ENCODE results near the gene SFSWAP. TPM values are rescaled to one million over a fixed set of nuclear protein-coding genes. Genes with fewer than 3 reads are reported as not detected.
A peak's percentile ranks its signal among the peaks of the same experiment; 100 is the strongest.

Gene SFSWAP
- total and polyA plus RNA-seq, 5 donors from 2014 or later, result 14.6 to 105 (median 18.3) TPM

GRCh38 chr12:131671276-131671675 lies 39.6 kb upstream of the SFSWAP start:
- Histone ChIP-seq H3K9me3 (ENCODE audit: control insufficient read depth in 2 of 2, low read length in 2 of 2) (no peaks in the 10 kb centered on the region), H3K27me3 (ENCODE audit: control insufficient read depth, insufficient read depth, low read length) (no peaks in the 10 kb centered on the region), H3K4me1 (ENCODE audit: control insufficient read depth, insufficient read depth, low read length, poor library complexity, severe bottlenecking) (no peaks in the 10 kb centered on the region), H3K36me3 (ENCODE audit: control insufficient read depth, insufficient read depth, low read length) (no peaks in the 10 kb centered on the region), H3K4me3 (ENCODE audit: low read depth, low read length) (no peak overlapping the region), H3K27ac (ENCODE audit: insufficient read depth, low read length, poor library complexity, severe bottlenecking) (no peak overlapping the region)
- Mint-ChIP-seq H3K36me3 (no peaks in the 10 kb centered on the region), H3K4me3 (no peak overlapping the region), H3K4me1 (no peaks in the 10 kb centered on the region), H3K27me3 (no peaks in the 10 kb centered on the region), H3K9me3 (peaks cover 0 to 9% (median 0%) of the 10 kb centered on the region in 7 donors), H3K27ac (no peak overlapping the region)
- DNase-seq (no peak), ATAC-seq (ENCODE audit: low read depth in 2 of 2) (no peak)

- Histone ChIP-seq H3K4me1 (ENCODE audit: control insufficient read depth, insufficient read depth, low read length, poor library complexity, severe bottlenecking) (no peaks in the 10 kb centered on the region), H3K36me3 (ENCODE audit: control insufficient read depth, insufficient read depth, low read length) (no peaks in the 10 kb centered on the region), H3K27ac (ENCODE audit: insufficient read depth, low read length, poor library complexity, severe bottlenecking) (no peak overlapping the region), H3K27me3 (ENCODE audit: control insufficient read depth, insufficient read depth, low read length) (no peaks in the 10 kb centered on the region), H3K9me3 (ENCODE audit: control insufficient read depth in 2 of 2, low read length in 2 of 2) (no peaks in the 10 kb centered on the region), H3K4me3 (ENCODE audit: low read depth, low read length) (no peak overlapping the region)
- no peak for DNase-seq
- no peaks in the 10 kb centered on the region for H3K4me1 Mint-ChIP-seq
- ATAC-seq (ENCODE audit: low read depth in 2 of 2), result no peak
- H3K36me3 Mint-ChIP-seq, result no peaks in the 10 kb centered on the region
- no peak overlapping the region for H3K27ac Mint-ChIP-seq
- no peaks in the 10 kb centered on the region for H3K27me3 Mint-ChIP-seq
- H3K9me3 Mint-ChIP-seq, result peaks cover 0 to 9% (median 0%) of the 10 kb centered on the region in 7 donors
- no peak overlapping the region for H3K4me3 Mint-ChIP-seq
Observed at GRCh38 chr12:131671871-131672270, 39.0 kb upstream of the SFSWAP start.

GRCh38 chr12:131672311-131672940 lies 38.5 kb upstream of the SFSWAP start:
- Histone ChIP-seq H3K4me1 (ENCODE audit: control insufficient read depth, insufficient read depth, low read length, poor library complexity, severe bottlenecking) (no peaks in the 10 kb centered on the region), H3K4me3 (ENCODE audit: low read depth, low read length) (no peak overlapping the region), H3K36me3 (ENCODE audit: control insufficient read depth, insufficient read depth, low read length) (no peaks in the 10 kb centered on the region), H3K27me3 (ENCODE audit: control insufficient read depth, insufficient read depth, low read length) (no peaks in the 10 kb centered on the region), H3K9me3 (ENCODE audit: control insufficient read depth in 2 of 2, low read length in 2 of 2) (no peaks in the 10 kb centered on the region), H3K27ac (ENCODE audit: insufficient read depth, low read length, poor library complexity, severe bottlenecking) (no peak overlapping the region)
- Mint-ChIP-seq H3K27ac (no peak overlapping the region), H3K36me3 (no peaks in the 10 kb centered on the region), H3K4me1 (no peaks in the 10 kb centered on the region), H3K9me3 (peaks cover 0 to 9% (median 0%) of the 10 kb centered on the region in 7 donors), H3K4me3 (no peak overlapping the region), H3K27me3 (no peaks in the 10 kb centered on the region)
- DNase-seq (no peak), ATAC-seq (ENCODE audit: low read depth in 2 of 2) (no peak)

- no peaks in the 10 kb centered on the region for H3K4me1 Mint-ChIP-seq
- Histone ChIP-seq H3K9me3 (ENCODE audit: control insufficient read depth in 2 of 2, low read length in 2 of 2) (no peaks in the 10 kb centered on the region), H3K27me3 (ENCODE audit: control insufficient read depth, insufficient read depth, low read length) (no peaks in the 10 kb centered on the region), H3K36me3 (ENCODE audit: control insufficient read depth, insufficient read depth, low read length) (no peaks in the 10 kb centered on the region), H3K4me3 (ENCODE audit: low read depth, low read length) (no peak overlapping the region), H3K27ac (ENCODE audit: insufficient read depth, low read length, poor library complexity, severe bottlenecking) (no peak overlapping the region), H3K4me1 (ENCODE audit: control insufficient read depth, insufficient read depth, low read length, poor library complexity, severe bottlenecking) (no peaks in the 10 kb centered on the region)
- H3K27me3 Mint-ChIP-seq, result no peaks in the 10 kb centered on the region
- ATAC-seq (ENCODE audit: low read depth in 2 of 2), result no peak
- DNase-seq, result no peak
- H3K36me3 Mint-ChIP-seq, result no peaks in the 10 kb centered on the region
- H3K9me3 Mint-ChIP-seq, result peaks cover 0 to 11% (median 0%) of the 10 kb centered on the region in 7 donors
- no peak overlapping the region for H3K4me3 Mint-ChIP-seq
- no peak overlapping the region for H3K27ac Mint-ChIP-seq
Observed at GRCh38 chr12:131672941-131673887, 37.7 kb upstream of the SFSWAP start.

- no peaks in the 10 kb centered on the region for H3K4me1 ChIP-seq (ENCODE audit: control insufficient read depth, insufficient read depth, low read length, poor library complexity, severe bottlenecking)
- Mint-ChIP-seq H3K36me3 (no peaks in the 10 kb centered on the region), H3K4me3 (no peak overlapping the region), H3K27me3 (no peaks in the 10 kb centered on the region), H3K4me1 (no peaks in the 10 kb centered on the region), H3K9me3 (peaks cover 0 to 11% (median 0%) of the 10 kb centered on the region in 7 donors), H3K27ac (no peak overlapping the region)
- no peak overlapping the region for H3K4me3 ChIP-seq (ENCODE audit: low read depth, low read length)
- no peak for ATAC-seq (ENCODE audit: low read depth in 2 of 2)
- no peaks in the 10 kb centered on the region for H3K9me3 ChIP-seq (ENCODE audit: control insufficient read depth in 2 of 2, low read length in 2 of 2)
- no peak overlapping the region for H3K27ac ChIP-seq (ENCODE audit: insufficient read depth, low read length, poor library complexity, severe bottlenecking)
- H3K36me3 ChIP-seq (ENCODE audit: control insufficient read depth, insufficient read depth, low read length), result no peaks in the 10 kb centered on the region
- DNase-seq, result no peak
- H3K27me3 ChIP-seq (ENCODE audit: control insufficient read depth, insufficient read depth, low read length), result no peaks in the 10 kb centered on the region
Observed at GRCh38 chr12:131673888-131674257, 37.0 kb upstream of the SFSWAP start.

- Histone ChIP-seq H3K36me3 (ENCODE audit: control insufficient read depth, insufficient read depth, low read length) (no peaks in the 10 kb centered on the region), H3K27me3 (ENCODE audit: control insufficient read depth, insufficient read depth, low read length) (no peaks in the 10 kb centered on the region), H3K27ac (ENCODE audit: insufficient read depth, low read length, poor library complexity, severe bottlenecking) (no peak overlapping the region), H3K4me1 (ENCODE audit: control insufficient read depth, insufficient read depth, low read length, poor library complexity, severe bottlenecking) (no peaks in the 10 kb centered on the region), H3K4me3 (ENCODE audit: low read depth, low read length) (no peak overlapping the region), H3K9me3 (ENCODE audit: control insufficient read depth in 2 of 2, low read length in 2 of 2) (no peaks in the 10 kb centered on the region)
- Mint-ChIP-seq H3K27ac (no peak overlapping the region), H3K27me3 (no peaks in the 10 kb centered on the region), H3K9me3 (peaks cover 0 to 11% (median 0%) of the 10 kb centered on the region in 7 donors), H3K36me3 (no peaks in the 10 kb centered on the region), H3K4me3 (no peak overlapping the region), H3K4me1 (peaks cover 0 to 2% (median 0%) of the 10 kb centered on the region in 4 donors)
- DNase-seq, result no peak
- ATAC-seq (ENCODE audit: low read depth in 2 of 2), result no peak
Observed at GRCh38 chr12:131674373-131674772, 36.5 kb upstream of the SFSWAP start.

- Histone ChIP-seq H3K27me3 (ENCODE audit: control insufficient read depth, insufficient read depth, low read length) (no peaks in the 10 kb centered on the region), H3K27ac (ENCODE audit: insufficient read depth, low read length, poor library complexity, severe bottlenecking) (no peak overlapping the region), H3K4me1 (ENCODE audit: control insufficient read depth, insufficient read depth, low read length, poor library complexity, severe bottlenecking) (no peaks in the 10 kb centered on the region), H3K4me3 (ENCODE audit: low read depth, low read length) (no peak overlapping the region), H3K9me3 (ENCODE audit: control insufficient read depth in 2 of 2, low read length in 2 of 2) (no peaks in the 10 kb centered on the region), H3K36me3 (ENCODE audit: control insufficient read depth, insufficient read depth, low read length) (no peaks in the 10 kb centered on the region)
- DNase-seq, result no peak
- Mint-ChIP-seq H3K27me3 (no peaks in the 10 kb centered on the region), H3K4me3 (no peak overlapping the region), H3K9me3 (peaks cover 0 to 11% (median 0%) of the 10 kb centered on the region in 7 donors), H3K4me1 (peaks cover 0 to 2% (median 0%) of the 10 kb centered on the region in 4 donors), H3K27ac (peak overlapping the region in 1 of 3 donors; percentile 74), H3K36me3 (no peaks in the 10 kb centered on the region)
- no peak for ATAC-seq (ENCODE audit: low read depth in 2 of 2)
Observed at GRCh38 chr12:131675126-131676080, 35.5 kb upstream of the SFSWAP start.

Data from CD4-positive, CD25-positive, alpha-beta regulatory T cell (primary cell).